Small intestine (tissue), 7 donors: ENCODE measurements around the gene MTCP1. TPM values are rescaled to one million over a fixed set of nuclear protein-coding genes. Genes with fewer than 3 reads are reported as not detected.

ENCODE experiments used
- DNase-seq, 2 donors: peaks; one replicate each; pipeline versions ENCODE4 v3.0.0 to v3.0.0-alpha.2; 2013
- FAIRE-seq: peaks from 2 replicates; lab custom pipeline; 2012; peaks lifted over from hg19 to GRCh38; lab: Jason Lieb, UNC
- H3K27ac ChIP-seq, 3 donors: one replicate each; pipeline ENCODE4 v1.5.1; 2013; ENCODE audit warnings: low read length in 2 of 3, mild to moderate bottlenecking in 2 of 3, control low read depth in 1 of 3, inconsistent platforms in 1 of 3, low read depth in 1 of 3, moderate library complexity in 1 of 3
- H3K27me3 ChIP-seq, 3 donors: one replicate each; pipeline ENCODE4 v1.6.1; 2013; ENCODE audit warnings: low read length in 3 of 3, inconsistent platforms in 1 of 3; ENCODE audit not compliant: control insufficient read depth in 3 of 3, insufficient read depth in 3 of 3
- H3K36me3 ChIP-seq, 3 donors: one replicate each; pipeline ENCODE4 v1.6.1; 2013; ENCODE audit warnings: low read length in 3 of 3, inconsistent platforms in 1 of 3, low read depth in 1 of 3, mild to moderate bottlenecking in 1 of 3, moderate library complexity in 1 of 3; ENCODE audit not compliant: control insufficient read depth in 3 of 3, insufficient read depth in 2 of 3
- H3K4me1 ChIP-seq, 3 donors: one replicate each; pipeline ENCODE4 v1.6.1; 2013; ENCODE audit warnings: low read length in 2 of 3, inconsistent platforms in 1 of 3, low read depth in 1 of 3, mild to moderate bottlenecking in 1 of 3, moderate library complexity in 1 of 3; ENCODE audit not compliant: control insufficient read depth in 3 of 3, insufficient read depth in 2 of 3
- H3K4me3 ChIP-seq, 3 donors: one replicate each; pipeline ENCODE4 v1.5.1; 2013; ENCODE audit warnings: low read length in 3 of 3, control low read depth in 1 of 3, inconsistent platforms in 1 of 3, low read depth in 1 of 3, mild to moderate bottlenecking in 1 of 3, moderate library complexity in 1 of 3
- H3K9me3 ChIP-seq, 2 donors: one replicate each; pipeline ENCODE4 v1.6.1; 2013; ENCODE audit warnings: low read depth in 1 of 2, low read length in 1 of 2; ENCODE audit not compliant: control insufficient read depth in 2 of 2, insufficient read depth in 1 of 2
- WGBS, 3 donors: extraction: QIAGEN DNeasy Blood & Tissue Kit; methylation state at CpG; one replicate each; pipeline ENCODE4 v1.1.7; 2013; 5-methylcytosine and 5-hydroxymethylcytosine counted together
- polyA plus RNA-seq, 4 donors: library from polyadenylated mRNA; stranded (reverse) in 3 of 4; unstranded in 1 of 4; fragments of 200-250 nt in 3 of 4; fragments of 120-200 nt in 1 of 4; gene quantifications; one replicate each; pipeline versions ENCODE4 v1.2.1 to v1.2.3, GENCODE V29; 2013
- donor health status: healthy with polysubstance abuse.
- donor health status: control.
- donor health status: control.
- donor health status: Bipolar disorder and iron deficiency.
- donor health status: healthy.

Gene MTCP1
- polyA plus RNA-seq, 4 donors = 12.2 to 42.3 (median 15.0) TPM

DNA sequence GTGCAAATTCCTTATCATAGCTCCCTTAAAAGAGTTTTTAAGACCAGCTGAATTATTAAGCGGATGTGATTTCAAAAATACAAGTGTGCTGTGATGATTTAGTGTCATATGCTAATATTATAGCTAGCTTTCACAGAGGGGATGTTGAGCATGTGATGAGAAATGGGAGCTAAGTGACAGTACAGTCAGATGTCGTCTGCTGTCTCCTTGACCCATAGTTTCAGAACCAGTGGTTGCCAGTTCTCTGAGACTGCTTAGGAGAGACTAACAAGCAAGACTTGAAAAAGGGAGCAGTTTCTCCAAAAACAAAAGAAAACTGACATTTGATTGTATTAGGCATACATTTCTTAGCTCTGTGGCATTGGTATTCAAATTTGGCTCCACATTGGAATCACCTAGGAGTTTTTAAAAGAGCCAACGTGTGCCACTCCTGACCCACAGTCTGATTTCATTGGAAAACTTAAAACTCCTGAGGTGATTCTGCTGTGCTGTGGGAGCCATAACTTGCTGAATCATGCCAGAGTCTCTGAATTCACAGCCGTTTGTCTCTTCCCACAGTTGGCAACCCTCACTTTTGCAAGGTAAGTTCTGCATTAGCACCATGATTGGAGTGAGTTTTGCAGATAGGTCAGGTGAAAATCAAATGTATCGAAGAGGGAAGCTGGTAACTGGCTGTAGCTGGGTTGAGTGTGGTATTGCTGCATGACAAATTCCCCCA lies 24.0 kb downstream of the MTCP1 start:
- no peaks in the 10 kb centered on the region for H3K4me1 ChIP-seq
- 73 to 94% (median 79%) methylated on average over 5 of the region's 5 CpGs for WGBS, 3 donors
- H3K27ac ChIP-seq = no peak overlapping the region
- FAIRE-seq = no peak
- H3K4me3 ChIP-seq = no peak overlapping the region
- H3K9me3 ChIP-seq = no peaks in the 10 kb centered on the region
- no peak for DNase-seq
- H3K27me3 ChIP-seq = no peaks in the 10 kb centered on the region
- H3K36me3 ChIP-seq = peaks cover 0 to 3% (median 2%) of the 10 kb centered on the region in 3 donors

DNA sequence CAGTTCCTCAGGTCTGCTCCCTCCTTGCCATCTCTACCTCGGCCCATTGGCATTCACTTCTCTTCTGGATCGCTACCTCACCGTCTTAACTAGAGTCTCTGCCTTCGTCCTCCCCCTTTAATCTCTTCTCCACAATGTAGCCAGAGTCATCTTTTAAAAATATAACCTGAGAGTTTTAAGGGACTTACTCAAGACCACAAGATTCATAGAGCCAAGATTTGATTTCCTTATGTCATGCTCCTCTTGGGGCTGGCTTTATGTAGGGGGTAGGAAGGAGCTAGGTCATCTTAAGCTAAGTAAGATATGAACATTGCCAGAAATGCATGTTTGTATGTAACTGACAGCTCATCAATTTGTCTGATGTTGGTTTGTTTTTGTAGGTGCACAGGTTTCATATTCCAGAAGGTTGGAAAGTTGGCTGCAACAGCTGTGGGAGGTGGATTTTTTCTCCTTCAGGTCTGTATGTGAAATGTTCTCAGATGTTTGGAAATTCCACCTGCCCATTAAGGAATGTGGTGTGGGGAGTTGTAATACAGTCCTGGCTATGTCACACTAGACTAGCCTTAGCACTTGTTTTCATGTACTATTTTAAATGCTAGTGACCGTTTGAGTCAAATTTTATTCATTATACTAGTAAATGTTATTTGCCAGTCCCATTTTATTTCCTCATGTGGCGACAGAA lies 24.7 kb downstream of the MTCP1 start:
- Histone ChIP-seq H3K9me3 (no peaks in the 10 kb centered on the region), H3K4me3 (no peak overlapping the region), H3K27me3 (no peaks in the 10 kb centered on the region), H3K36me3 (peaks cover 0 to 2% (median 0%) of the 10 kb centered on the region in 3 donors), H3K27ac (no peak overlapping the region), H3K4me1 (no peaks in the 10 kb centered on the region)
- FAIRE-seq (no peak), DNase-seq (no peak)
- WGBS, 3 donors = 72 to 91% (median 90%) methylated on average over 6 of the region's 6 CpGs

DNA sequence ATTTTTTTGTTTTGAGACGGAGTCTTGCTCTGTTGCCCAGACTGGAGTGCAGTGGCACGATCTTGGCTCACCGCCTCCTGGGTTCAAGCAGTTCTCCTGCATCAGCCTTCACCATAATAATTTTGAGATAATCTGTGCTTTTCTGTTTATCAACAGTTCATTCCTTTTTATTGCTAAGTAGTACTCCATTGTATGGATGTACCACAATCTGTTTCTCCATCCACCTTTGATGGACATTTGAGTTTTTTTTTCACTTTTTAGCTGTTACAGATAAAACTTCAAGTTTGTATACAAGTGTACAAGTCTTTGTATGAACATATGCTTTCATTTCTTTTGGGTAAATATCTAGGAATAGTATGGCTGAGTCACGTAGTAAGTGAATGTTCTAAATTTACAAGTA lies 35.2 kb downstream of the MTCP1 start:
- DNase-seq = no peak
- Histone ChIP-seq H3K9me3 (no peaks in the 10 kb centered on the region), H3K27me3 (no peaks in the 10 kb centered on the region), H3K36me3 (peaks cover 0 to 2% (median 0%) of the 10 kb centered on the region in 3 donors), H3K4me1 (no peaks in the 10 kb centered on the region), H3K27ac (no peak overlapping the region), H3K4me3 (no peak overlapping the region)
- 91 to 96% (median 92%) methylated on average over 4 of the region's 4 CpGs for WGBS, 3 donors
- no peak for FAIRE-seq

DNA sequence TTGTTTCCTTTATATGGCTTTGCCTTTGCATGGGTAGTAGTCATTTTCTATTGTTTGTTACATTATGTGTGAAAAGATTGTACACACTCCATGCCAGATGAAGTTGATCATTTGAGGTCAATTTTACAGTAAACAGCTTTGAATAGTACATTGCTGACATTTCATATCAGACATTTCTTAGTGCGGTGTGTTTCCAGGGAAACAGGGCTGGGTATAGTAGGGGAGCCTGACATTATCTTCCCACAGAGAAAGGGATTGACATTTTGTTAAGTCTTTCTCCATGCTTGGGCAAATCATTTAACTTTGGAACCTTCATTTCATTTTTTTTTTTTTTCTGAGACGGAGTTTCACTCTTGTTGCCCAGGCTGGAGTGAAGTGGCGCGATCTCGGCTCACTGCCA lies 39.3 kb downstream of the MTCP1 start:
- Histone ChIP-seq H3K4me1 (peaks cover 0 to 4% (median 0%) of the 10 kb centered on the region in 3 donors), H3K36me3 (peaks cover 0 to 2% (median 0%) of the 10 kb centered on the region in 3 donors), H3K27me3 (no peaks in the 10 kb centered on the region), H3K9me3 (no peaks in the 10 kb centered on the region), H3K27ac (no peak overlapping the region), H3K4me3 (no peak overlapping the region)
- 91 to 92% (median 91%) methylated on average over 5 of the region's 5 CpGs for WGBS, 3 donors
- no peak for FAIRE-seq
- DNase-seq = no peak

DNA sequence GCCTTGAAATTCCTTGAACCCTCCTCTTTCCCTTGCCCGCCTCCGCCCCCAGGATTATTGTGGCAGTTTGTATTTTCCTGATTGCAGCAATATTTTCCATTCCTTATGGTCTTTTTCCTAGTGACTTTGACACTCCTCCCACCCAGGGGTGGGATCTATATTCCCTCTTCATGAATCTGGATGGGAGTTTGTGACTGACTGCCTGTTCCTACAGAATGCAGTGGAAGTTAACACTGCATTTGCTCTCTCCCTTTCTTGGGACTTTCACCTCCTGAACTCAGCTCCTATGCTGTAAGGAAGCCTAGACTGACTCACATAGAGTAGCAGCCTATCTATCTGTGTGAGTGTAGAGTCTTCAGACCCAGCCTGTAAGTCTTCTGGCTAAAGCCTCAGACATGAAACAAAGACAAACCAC lies 42.1 kb downstream of the MTCP1 start:
- H3K27me3 ChIP-seq = no peaks in the 10 kb centered on the region
- no peak overlapping the region for H3K4me3 ChIP-seq
- H3K27ac ChIP-seq = peak overlapping the region in 1 of 3 donors; percentile 61
- no peaks in the 10 kb centered on the region for H3K9me3 ChIP-seq
- no peak for FAIRE-seq
- DNase-seq = peak in 1 of 2 donors; percentile 51
- whole genome bisulfite sequencing, 3 donors = 71 to 88% (median 88%) methylated on average over 2 of the region's 2 CpGs
- H3K4me1 ChIP-seq = peaks cover 0 to 4% (median 0%) of the 10 kb centered on the region in 3 donors
- H3K36me3 ChIP-seq = no peaks in the 10 kb centered on the region

DNA sequence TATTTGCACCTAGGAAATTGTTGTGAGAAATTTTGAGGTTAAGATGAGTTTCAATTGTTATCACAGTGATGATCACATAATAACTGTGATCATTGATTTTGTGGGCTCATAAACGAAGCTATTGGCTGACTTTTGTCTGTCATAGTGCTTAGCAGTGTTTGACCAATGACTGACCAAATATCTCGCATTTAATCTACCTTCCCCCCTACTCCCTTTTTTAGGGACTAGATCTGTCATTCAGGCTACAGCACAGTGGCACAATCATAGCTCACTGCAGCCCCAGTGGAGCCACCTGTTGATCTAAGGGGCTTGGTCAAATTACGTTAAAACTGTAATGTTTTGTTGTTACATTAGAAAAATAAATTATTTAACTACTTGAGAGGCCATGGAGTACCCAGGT lies 42.8 kb downstream of the MTCP1 start:
- WGBS, 3 donors = 7 to 24% (median 13%) methylated on average over 3 of the region's 3 CpGs
- no peak for FAIRE-seq
- Histone ChIP-seq H3K27ac (peak overlapping the region in 2 of 3 donors; percentile 78 to 82), H3K27me3 (no peaks in the 10 kb centered on the region), H3K4me1 (peaks cover 0 to 4% (median 0%) of the 10 kb centered on the region in 3 donors), H3K9me3 (no peaks in the 10 kb centered on the region), H3K4me3 (peak overlapping the region in 2 of 3 donors; percentile 51 to 55), H3K36me3 (no peaks in the 10 kb centered on the region)
- peak in 1 of 2 donors; percentile 3 for DNase-seq

DNA sequence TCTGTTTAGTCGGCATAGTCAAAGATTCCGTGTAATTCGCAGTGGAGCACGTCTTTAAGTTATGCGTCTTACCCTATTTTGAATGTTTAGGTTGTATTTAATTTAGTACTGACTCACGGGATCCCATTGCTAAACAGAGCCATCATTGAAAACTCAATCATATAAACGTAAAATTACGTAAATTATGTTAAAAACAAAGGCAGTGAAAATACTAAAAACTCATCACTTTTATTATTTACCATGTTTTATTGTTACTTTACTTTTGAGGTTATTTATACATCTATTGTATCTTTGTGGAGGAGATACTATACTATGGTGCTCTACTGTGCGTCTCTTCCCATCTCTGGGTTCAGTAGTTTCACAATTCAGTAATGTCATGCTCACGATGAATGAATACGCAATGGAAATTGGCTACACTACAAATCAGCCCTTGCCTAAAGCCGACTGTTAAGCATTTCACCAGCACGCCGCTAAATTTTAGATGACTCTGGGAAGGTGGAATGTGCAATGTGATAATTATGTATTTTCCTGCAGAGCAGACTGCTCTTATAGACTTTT lies 43.3 kb downstream of the MTCP1 start:
- peak overlapping the region; percentile 82 to 90 (median 88) for H3K27ac ChIP-seq
- 1 to 38% (median 11%) methylated on average over 14 of the region's 14 CpGs for WGBS, 3 donors
- FAIRE-seq (no peak), DNase-seq (peak; percentile 37 to 48)
- peaks cover 0 to 4% (median 0%) of the 10 kb centered on the region in 3 donors for H3K4me1 ChIP-seq
- no peaks in the 10 kb centered on the region for H3K9me3 ChIP-seq
- no peaks in the 10 kb centered on the region for H3K27me3 ChIP-seq
- H3K4me3 ChIP-seq = peak overlapping the region; percentile 43 to 55 (median 51)
- no peaks in the 10 kb centered on the region for H3K36me3 ChIP-seq

DNA sequence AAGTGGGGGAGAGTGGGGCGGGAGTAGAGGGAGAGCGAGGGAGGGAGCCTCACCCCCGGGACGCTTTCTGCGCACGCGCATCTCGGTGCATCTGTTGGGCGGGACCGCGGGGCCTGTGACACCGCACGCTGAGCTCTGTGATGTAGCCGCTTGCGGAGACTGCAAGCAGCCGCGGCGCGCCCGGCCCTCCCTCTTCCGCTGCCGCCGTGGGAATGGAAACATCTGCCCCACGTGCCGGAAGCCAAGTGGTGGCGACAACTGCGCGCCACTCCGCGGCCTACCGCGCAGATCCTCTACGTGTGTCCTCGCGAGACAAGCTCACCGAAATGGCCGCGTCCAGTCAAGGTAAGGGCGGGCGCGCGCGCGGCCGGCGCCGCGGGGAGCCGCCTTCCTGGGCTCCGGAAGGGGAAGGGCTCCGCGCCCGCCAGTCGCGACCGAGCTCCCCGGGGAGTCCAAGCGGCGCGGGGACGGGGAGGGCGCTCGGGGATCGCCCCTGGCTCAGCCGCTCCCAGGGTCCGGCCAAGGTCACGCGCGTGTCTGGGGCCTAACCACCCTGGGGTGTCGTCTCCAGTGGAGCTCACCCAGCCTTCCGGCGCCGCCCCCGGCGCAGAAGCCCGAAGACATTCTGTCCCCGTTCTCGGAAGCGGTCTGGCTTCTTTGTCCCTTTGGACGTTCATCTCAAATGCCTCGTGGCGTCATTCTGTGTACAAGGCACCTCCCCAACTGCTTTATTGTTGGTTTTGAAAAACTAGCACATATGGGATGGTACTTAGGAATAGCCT lies 44.0 kb downstream of the MTCP1 start, which contains the start of gene FUNDC2:
TSS of gene FUNDC2 (plus strand) at position 118 of the 782 bp plus-strand sequence. CDS start at position 213, 95 bp downstream.
- H3K27ac ChIP-seq = peak within 1 kb of the TSS; percentile 82 to 90 (median 88)
- H3K4me3 ChIP-seq = peak within 1 kb of the TSS; percentile 43 to 55 (median 51)
- no peaks in the 10 kb centered on the region for H3K27me3 ChIP-seq
- H3K36me3 ChIP-seq = no peaks in the 10 kb centered on the region
- no peaks in the 10 kb centered on the region for H3K9me3 ChIP-seq
- FAIRE-seq (no peak), DNase-seq (peak; percentile 94)
- 0 to 28% (median 7%) methylated on average over 19 to 82 of the region's 82 CpGs for WGBS, 3 donors
- H3K4me1 ChIP-seq = peaks cover 0 to 4% (median 0%) of the 10 kb centered on the region in 3 donors
